Measurements from ENCODE around the gene B4GALNT4. TPM values are rescaled to one million over a fixed set of nuclear protein-coding genes. Genes with fewer than 3 reads are reported as not detected.
"Not testable (repeated sequence)": the region's sequence is repeated elsewhere in the genome, so short reads cannot be mapped to it uniquely, and the experiment has no call there.

B4GALNT4 gene
- total RNA-seq, 2 donors from 2014 or later: 1.6 to 2.0 TPM

DNA sequence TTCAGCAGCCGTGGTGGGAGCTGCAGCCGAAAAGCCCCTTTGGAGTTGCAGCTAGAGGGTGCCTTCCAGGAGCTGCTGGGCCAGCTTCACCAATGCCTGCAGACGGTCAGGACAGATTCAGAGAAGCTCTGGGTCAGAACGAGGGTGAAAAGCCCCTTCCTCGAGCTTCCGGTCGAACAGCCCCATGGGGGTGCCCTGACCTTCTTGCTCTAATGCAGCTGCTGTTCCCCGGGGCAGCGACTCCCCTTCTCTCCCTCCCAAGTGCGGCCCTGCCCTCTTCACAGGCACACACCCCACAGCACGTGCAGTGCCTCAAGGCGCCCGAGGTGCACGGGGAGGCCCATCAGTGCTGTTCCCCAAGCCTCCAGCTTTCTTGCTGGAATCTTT, 39.0 kb upstream of the B4GALNT4 start:
- Histone ChIP-seq H3K4me1 (peaks cover 5% of the 10 kb centered on the region), H3K9ac (ENCODE audit: low read depth in 2 of 2, low read length in 2 of 2) (no peak overlapping the region), H3K27ac (no peak overlapping the region), H3K36me3 (no peaks in the 10 kb centered on the region), H3K27me3 (no peaks in the 10 kb centered on the region), H3K4me3 (no peak overlapping the region), H3K9me3 (no peaks in the 10 kb centered on the region)
- intact Hi-C loops (cut with DNase I): no loop called here
- DNase-seq: no peak
- TF ChIP-seq, protein P1, sequence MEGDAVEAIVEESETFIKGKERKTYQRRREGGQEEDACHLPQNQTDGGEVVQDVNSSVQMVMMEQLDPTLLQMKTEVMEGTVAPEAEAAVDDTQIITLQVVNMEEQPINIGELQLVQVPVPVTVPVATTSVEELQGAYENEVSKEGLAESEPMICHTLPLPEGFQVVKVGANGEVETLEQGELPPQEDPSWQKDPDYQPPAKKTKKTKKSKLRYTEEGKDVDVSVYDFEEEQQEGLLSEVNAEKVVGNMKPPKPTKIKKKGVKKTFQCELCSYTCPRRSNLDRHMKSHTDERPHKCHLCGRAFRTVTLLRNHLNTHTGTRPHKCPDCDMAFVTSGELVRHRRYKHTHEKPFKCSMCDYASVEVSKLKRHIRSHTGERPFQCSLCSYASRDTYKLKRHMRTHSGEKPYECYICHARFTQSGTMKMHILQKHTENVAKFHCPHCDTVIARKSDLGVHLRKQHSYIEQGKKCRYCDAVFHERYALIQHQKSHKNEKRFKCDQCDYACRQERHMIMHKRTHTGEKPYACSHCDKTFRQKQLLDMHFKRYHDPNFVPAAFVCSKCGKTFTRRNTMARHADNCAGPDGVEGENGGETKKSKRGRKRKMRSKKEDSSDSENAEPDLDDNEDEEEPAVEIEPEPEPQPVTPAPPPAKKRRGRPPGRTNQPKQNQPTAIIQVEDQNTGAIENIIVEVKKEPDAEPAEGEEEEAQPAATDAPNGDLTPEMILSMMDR (IDR thresholded peaks at IDR 0.05): no peak

DNA sequence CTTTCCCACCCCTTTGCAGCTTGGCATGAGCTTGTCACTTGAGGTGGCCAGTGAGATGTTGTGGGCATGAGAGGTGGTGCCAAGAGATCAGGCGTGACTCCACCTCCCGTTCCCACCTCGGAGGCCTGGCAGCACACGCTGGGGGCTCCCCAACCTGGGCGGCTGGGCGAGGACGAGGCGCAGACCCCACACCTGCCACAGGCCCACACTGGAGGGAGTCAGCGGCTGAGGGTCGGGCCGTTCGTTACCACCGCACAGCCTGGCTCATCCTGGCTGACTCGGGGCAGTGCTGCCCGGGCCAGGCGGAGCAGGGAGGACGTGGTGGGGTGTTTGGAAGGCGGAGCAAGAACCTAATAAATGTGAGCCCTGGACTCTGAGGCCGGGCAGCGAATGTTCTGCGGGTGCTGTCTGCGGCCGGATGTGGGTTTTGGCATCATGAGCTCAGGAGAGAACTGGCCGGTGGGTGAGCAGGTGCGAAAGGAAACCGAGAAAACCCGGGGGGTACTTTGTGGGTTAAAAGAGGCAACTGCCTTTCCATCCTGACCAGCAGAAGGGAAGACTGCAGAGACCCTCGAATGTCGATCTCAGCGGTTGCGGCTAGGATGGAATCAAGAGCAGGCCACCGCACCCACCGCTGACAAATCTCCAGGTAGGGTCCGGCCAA, 38.5 kb upstream of the B4GALNT4 start:
- DNase-seq: peak; percentile 22
- Histone ChIP-seq H3K36me3 (no peaks in the 10 kb centered on the region), H3K4me1 (peaks cover 5% of the 10 kb centered on the region), H3K9me3 (no peaks in the 10 kb centered on the region), H3K27ac (no peak overlapping the region), H3K4me3 (no peak overlapping the region), H3K27me3 (no peaks in the 10 kb centered on the region), H3K9ac (ENCODE audit: low read depth in 2 of 2, low read length in 2 of 2) (no peak overlapping the region)
- TF ChIP-seq, protein P1 (IDR thresholded peaks at IDR 0.05): no peak
- intact Hi-C loops (cut with DNase I): no loop called here

DNA sequence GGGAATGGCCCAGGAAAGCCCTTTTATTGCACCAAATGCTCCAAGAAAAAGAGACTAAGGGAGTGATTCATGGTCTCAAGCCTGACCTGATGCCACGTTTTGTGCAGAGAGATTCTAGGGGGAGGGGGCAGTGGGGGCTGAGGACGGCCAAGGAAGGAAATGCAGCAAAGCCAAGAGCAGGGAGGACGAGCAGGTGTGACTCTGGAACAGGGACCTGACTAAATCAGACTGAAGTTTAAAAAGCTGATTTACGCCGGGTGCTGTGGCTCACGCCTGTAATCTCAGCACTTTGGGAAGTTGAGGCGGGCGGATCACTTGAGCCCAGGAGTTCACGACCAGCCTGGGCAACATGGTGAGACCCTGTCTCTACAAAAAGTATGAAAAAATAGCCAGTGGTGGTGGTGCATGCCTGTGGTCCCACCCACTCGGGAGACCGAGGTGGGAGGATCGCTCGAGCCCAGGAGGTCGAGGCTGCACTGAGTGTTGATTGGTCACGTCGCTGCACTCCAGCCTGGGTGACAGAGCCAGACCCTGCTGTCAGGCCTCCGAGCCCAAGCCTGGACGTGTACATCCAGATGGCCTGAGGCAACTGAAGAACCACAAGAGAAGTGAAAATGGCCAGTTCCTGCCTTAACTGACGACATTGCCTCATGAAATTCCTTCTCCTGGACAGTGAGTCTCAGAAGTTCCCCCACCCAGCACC, 37.8 kb upstream of the B4GALNT4 start:
- Histone ChIP-seq H3K27me3 (no peaks in the 10 kb centered on the region), H3K9ac (ENCODE audit: low read depth in 2 of 2, low read length in 2 of 2) (no peak overlapping the region), H3K36me3 (no peaks in the 10 kb centered on the region), H3K4me1 (peaks cover 6% of the 10 kb centered on the region), H3K27ac (no peak overlapping the region), H3K4me3 (no peak overlapping the region), H3K9me3 (no peaks in the 10 kb centered on the region)
- TF ChIP-seq, protein P1 (IDR thresholded peaks at IDR 0.05): no peak
- intact Hi-C loops (cut with DNase I): no loop called here
- DNase-seq: no peak

DNA sequence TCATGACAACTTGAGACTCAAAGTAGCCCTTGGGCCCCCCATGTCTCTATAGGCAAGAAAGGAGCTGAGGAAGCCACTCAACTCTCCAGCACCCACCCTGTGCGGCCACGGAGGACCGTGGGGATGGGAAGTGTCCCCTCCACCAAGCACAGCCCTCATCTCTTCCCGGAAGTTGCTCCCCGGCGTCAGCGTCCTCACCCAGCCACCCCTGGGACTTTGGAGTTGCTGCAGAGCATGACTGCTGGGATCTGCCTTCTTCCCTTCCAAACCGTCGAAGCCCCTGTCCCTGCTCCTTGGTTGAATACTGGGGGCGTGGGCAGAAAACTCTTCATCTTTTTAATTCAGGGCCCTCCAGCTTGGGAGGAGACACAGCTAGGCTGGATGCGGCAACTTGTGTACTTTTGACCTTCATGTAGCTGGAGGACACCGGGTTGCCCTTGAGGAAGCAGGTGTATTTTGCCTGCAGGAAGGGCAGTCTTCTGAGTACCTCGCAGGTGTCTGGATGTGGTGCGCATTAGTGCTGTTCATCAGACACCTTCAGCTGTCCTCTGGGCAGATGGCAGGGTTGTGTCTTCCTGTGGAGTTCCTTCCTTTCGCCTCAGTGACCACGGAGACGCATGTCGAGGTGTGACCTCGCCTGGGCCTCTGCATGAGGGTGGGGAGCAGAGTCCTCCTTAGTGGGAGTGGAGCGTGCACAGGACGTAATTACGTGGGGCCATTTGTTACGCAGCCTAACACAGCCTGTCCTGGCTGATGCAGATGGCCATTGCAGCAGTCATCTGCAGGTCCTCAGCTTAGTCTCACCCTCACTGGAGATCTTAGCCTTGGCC, 36.4 kb upstream of the B4GALNT4 start:
- Histone ChIP-seq H3K4me1 (peaks cover 6% of the 10 kb centered on the region), H3K27ac (no peak overlapping the region), H3K27me3 (no peaks in the 10 kb centered on the region), H3K36me3 (no peaks in the 10 kb centered on the region), H3K9ac (ENCODE audit: low read depth in 2 of 2, low read length in 2 of 2) (no peak overlapping the region), H3K4me3 (no peak overlapping the region), H3K9me3 (no peaks in the 10 kb centered on the region)
- no peak for DNase-seq
- TF ChIP-seq, protein P1 (IDR thresholded peaks at IDR 0.05): no peak
- intact Hi-C loops (cut with DNase I): no loop called here

DNA sequence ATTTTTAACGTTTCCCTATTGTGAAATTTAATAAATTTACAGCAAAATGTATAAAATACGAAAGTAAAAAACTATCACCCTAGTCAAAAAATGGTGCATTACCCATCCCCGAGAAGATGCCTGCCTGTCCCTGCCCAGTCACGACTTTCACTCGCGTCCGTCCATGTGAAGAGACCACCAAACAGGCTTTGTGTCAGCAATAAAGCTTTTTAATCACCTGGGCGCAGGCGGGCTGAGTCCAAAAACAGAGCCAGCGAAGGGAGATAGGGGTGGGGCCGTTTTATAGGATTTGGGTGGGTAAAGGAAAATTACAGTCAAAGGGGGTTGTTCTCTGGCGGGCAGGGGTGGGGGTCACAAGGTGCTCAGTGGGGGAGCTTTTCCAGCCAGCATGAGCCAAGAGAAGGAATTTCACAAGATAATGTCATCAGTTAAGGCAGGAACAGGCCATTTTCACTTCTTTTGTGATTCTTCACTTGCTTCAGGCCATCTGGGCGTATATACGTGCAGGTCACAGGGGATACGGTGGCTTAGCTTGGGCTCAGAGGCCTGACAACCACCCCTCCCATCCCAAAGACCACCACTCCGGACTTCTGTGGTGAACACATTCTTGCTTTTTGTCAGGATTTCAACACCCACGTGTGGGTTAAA, 35.6 kb upstream of the B4GALNT4 start:
- intact Hi-C loops (cut with DNase I); H3K27ac ChIP-seq; H3K9ac ChIP-seq (ENCODE audit: low read depth in 2 of 2, low read length in 2 of 2); H3K36me3 ChIP-seq; H3K4me1 ChIP-seq; DNase-seq; H3K9me3 ChIP-seq; H3K4me3 ChIP-seq; H3K27me3 ChIP-seq: not testable (repeated sequence)
